Right kidney (tissue), 1 donor: Measurements from ENCODE around the gene MBP.
"Not testable (repeated sequence)": the region's sequence is repeated elsewhere in the genome, so short reads cannot be mapped to it uniquely, and the experiment has no call there.

Experiments used
- DNase-seq: peaks from one replicate; pipeline ENCODE4 v3.0.0-alpha.2; 2016

MBP gene

GRCh38 chr18:76970770-76971559, 161.6 kb downstream of the MBP start:
- no peak for DNase-seq

GRCh38 chr18:76967721-76968472, 164.7 kb downstream of the MBP start:
- DNase-seq = no peak

GRCh38 chr18:76967299-76967698, 165.3 kb downstream of the MBP start:
- DNase-seq = not testable (repeated sequence)

- not testable (repeated sequence) for DNase-seq
These were observed 166.9 kb downstream of the MBP start for GRCh38 chr18:76965555-76966151.

- DNase-seq = no peak
These were observed 168.6 kb downstream of the MBP start for GRCh38 chr18:76963936-76964335.

GRCh38 chr18:76962851-76963250, 169.7 kb downstream of the MBP start:
- DNase-seq = no peak

- DNase-seq = no peak
These were observed 172.0 kb downstream of the MBP start for GRCh38 chr18:76960528-76961035.

- DNase-seq = no peak
These were observed 173.0 kb downstream of the MBP start for GRCh38 chr18:76959605-76960004.

GRCh38 chr18:76958692-76959341, 173.8 kb downstream of the MBP start:
- DNase-seq = no peak

- no peak for DNase-seq
These were observed 174.9 kb downstream of the MBP start for GRCh38 chr18:76957384-76958355.

- no peak for DNase-seq
These were observed 175.9 kb downstream of the MBP start for GRCh38 chr18:76956648-76957047.

GRCh38 chr18:76955524-76956170, 176.9 kb downstream of the MBP start:
- no peak for DNase-seq

GRCh38 chr18:76953583-76954233, 178.9 kb downstream of the MBP start:
- DNase-seq = no peak

- no peak for DNase-seq
These were observed 179.4 kb downstream of the MBP start for GRCh38 chr18:76953156-76953555.

GRCh38 chr18:76952747-76953146, 179.8 kb downstream of the MBP start:
- no peak for DNase-seq

- DNase-seq = no peak
These were observed 180.9 kb downstream of the MBP start for GRCh38 chr18:76951456-76952247.

GRCh38 chr18:76948345-76948744, 184.2 kb downstream of the MBP start:
- no peak for DNase-seq

- not testable (repeated sequence) for DNase-seq
These were observed 188.2 kb downstream of the MBP start for GRCh38 chr18:76944346-76944745.
